HEK293T (cell line): Measurements from ENCODE around the gene LCE1E.

ENCODE experiments used
- CTCF ChIA-PET: fragments of 350-600 bp; formaldehyde crosslinking; extraction: SDS; loops from one replicate; lab custom pipeline; 2021; ENCODE audit warnings: antibody characterized with exemption, inconsistent platforms; lab: Yijun Ruan, JAX
- POLR2A ChIA-PET: fragments of 350-600 bp; formaldehyde crosslinking; extraction: SDS; loops from one replicate; lab custom pipeline; 2020; ENCODE audit warnings: antibody characterized with exemption, inconsistent platforms; lab: Yijun Ruan, JAX
- DNase-seq: peaks from one replicate; pipeline ENCODE4 v3.0.0; 2012; ENCODE audit warnings: mixed read lengths; ENCODE audit errors: extremely low spot score
- ARNT ChIP-seq: fragments of 450-650 bp; IDR thresholded peaks from 2 replicates; pipeline ENCODE4 v1.6.1; 2017; ENCODE audit warnings: mild to moderate bottlenecking
- BHLHE40 ChIP-seq: fragments of 450-650 bp; IDR thresholded peaks from 2 replicates; pipeline ENCODE4 v1.6.1; 2016; ENCODE audit warnings: mild to moderate bottlenecking, moderate library complexity, borderline replicate concordance
- CTBP1 ChIP-seq: fragments of 450-650 bp; IDR thresholded peaks from 2 replicates; pipeline ENCODE4 v1.6.1; 2016; ENCODE audit warnings: borderline replicate concordance
- ELF4 ChIP-seq: fragments of 450-650 bp; IDR thresholded peaks from 2 replicates; pipeline ENCODE4 v1.6.1; 2017; ENCODE audit warnings: antibody characterized with exemption
- FOXA1 ChIP-seq: fragments of 450-650 bp; IDR thresholded peaks from 2 replicates; pipeline ENCODE4 v1.6.1; 2016; ENCODE audit warnings: mild to moderate bottlenecking
- FOXK2 ChIP-seq: fragments of 450-650 bp; IDR thresholded peaks from 2 replicates; pipeline ENCODE4 v1.6.1; 2016; ENCODE audit warnings: mild to moderate bottlenecking
- FOXM1 ChIP-seq: fragments of 450-650 bp; IDR thresholded peaks from 2 replicates; pipeline ENCODE4 v1.6.1; 2017; ENCODE audit warnings: mild to moderate bottlenecking, borderline replicate concordance
- HDGF ChIP-seq: fragments of 450-650 bp; IDR thresholded peaks from 2 replicates; pipeline ENCODE4 v1.6.1; 2017; ENCODE audit warnings: antibody characterized with exemption, borderline replicate concordance
- L3MBTL2 ChIP-seq: fragments of 450-650 bp; conservative IDR thresholded peaks from 2 replicates; pipeline ENCODE4 v1.6.1; 2016; ENCODE audit warnings: mild to moderate bottlenecking
- LEF1 ChIP-seq: fragments of 450-650 bp; IDR thresholded peaks from 2 replicates; pipeline ENCODE4 v1.6.1; 2017; ENCODE audit warnings: mild to moderate bottlenecking, borderline replicate concordance
- NFRKB ChIP-seq: fragments of 450-650 bp; IDR thresholded peaks from 2 replicates; pipeline ENCODE4 v1.6.1; 2016; ENCODE audit warnings: mild to moderate bottlenecking, moderate library complexity
- SP1 ChIP-seq: fragments of 450-650 bp; IDR thresholded peaks from 2 replicates; pipeline ENCODE4 v1.6.1; 2017
- SUZ12 ChIP-seq: fragments of 450-650 bp; IDR thresholded peaks from 2 replicates; pipeline ENCODE4 v1.6.1; 2016; ENCODE audit warnings: mild to moderate bottlenecking
- TARDBP ChIP-seq: fragments of 450-650 bp; IDR thresholded peaks from 2 replicates; pipeline ENCODE4 v1.6.1; 2016
- ZNF384 ChIP-seq: fragments of 450-650 bp; IDR thresholded peaks from 2 replicates; pipeline ENCODE4 v1.6.1; 2016
- TF ChIP-seq, protein P1 (sequence below): fragments of 450-650 bp; IDR thresholded peaks from 2 replicates; pipeline ENCODE4 v1.6.1; 2016

LCE1E gene

DNA sequence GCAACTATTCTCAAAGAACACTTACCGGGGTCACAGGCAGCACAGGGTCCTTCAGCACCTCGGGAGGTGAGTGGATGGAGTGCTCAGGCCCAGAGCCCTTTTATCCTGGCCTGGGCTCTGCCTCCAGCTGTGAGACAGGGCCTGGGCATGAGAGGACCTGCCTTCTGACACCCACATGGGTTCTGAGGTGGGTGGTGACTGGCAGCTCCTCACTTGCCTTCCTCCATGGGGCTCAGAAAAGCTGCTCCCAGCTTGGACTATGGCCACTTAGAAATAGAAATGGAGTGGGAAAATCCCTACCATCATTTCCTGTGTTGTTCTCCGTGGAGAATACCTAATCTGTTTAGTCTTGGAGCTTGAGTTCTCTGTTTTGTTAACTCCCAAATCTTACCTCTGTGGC, 20.5 kb downstream of the LCE1E start, which contains the start of gene LCE1C:
TSS of gene LCE1C (minus strand) at position 76 of the 400 bp plus-strand sequence. CDS start 1,173 bp downstream, outside the sequence.
- TF ChIP-seq FOXM1 (no peak), FOXA1 (no peak), SUZ12 (no peak), CTBP1 (no peak), ARNT (no peak), L3MBTL2 (no peak), NFRKB (no peak), TARDBP (no peak), BHLHE40 (no peak), LEF1 (no peak), ELF4 (no peak), ZNF384 (no peak), FOXK2 (no peak), HDGF (no peak), SP1 (no peak)
- TF ChIP-seq, protein P1, sequence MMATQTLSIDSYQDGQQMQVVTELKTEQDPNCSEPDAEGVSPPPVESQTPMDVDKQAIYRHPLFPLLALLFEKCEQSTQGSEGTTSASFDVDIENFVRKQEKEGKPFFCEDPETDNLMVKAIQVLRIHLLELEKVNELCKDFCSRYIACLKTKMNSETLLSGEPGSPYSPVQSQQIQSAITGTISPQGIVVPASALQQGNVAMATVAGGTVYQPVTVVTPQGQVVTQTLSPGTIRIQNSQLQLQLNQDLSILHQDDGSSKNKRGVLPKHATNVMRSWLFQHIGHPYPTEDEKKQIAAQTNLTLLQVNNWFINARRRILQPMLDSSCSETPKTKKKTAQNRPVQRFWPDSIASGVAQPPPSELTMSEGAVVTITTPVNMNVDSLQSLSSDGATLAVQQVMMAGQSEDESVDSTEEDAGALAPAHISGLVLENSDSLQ: no peak
- ChIA-PET POLR2A (no interaction called here), CTCF (no interaction called here)
- no peak for DNase-seq

DNA sequence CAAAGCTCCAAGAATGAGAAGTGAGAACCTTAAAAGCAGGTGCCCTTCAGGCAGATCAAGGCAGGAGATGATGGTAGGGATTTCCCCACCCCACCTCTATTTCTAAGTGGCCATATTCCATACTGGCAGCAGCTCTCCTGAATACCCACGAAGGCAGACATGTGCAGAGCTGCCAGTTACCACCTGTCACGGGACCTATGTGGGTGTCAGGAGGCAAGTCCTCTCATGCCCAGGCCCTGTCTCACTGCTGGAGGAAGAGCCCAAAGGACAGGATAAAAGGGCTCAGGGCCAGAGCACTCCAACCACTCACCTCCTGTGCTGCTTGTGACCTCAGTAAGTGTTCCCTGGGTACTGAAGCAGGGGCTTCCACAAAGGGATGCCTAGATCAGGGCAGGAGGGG, 25.0 kb downstream of the LCE1E start:
- ChIA-PET CTCF (no interaction called here), POLR2A (no interaction called here)
- no peak for TF ChIP-seq LEF1
- no peak for TF ChIP-seq FOXM1
- TF ChIP-seq FOXK2: no peak
- TF ChIP-seq BHLHE40: no peak
- TF ChIP-seq ELF4: no peak
- DNase-seq: no peak

DNA sequence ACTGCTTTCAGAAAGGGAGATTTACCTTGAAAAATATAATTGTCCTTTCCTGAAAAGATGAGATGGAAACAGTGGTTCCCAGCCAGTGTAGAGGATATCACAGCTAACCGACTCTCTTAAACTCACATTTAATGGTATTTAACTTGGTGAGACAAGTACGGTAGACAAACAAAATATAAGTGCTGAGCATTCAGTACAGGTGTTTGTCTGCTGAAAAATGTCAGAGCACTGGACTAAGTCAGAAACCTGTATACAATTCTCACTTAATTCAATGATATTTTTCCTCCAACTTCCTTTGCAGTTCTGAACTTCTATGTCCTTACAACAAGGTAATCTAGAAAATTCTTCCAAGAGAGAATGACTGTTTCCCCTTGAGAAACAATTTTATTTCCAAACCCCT, 25.6 kb downstream of the LCE1E start, which contains the start of gene LCE1B:
TSS of gene LCE1B (plus strand) at position 301 of the 400 bp plus-strand sequence. CDS start 476 bp downstream, outside the sequence.
- ChIA-PET POLR2A (no interaction called here), CTCF (no interaction called here)
- no peak for TF ChIP-seq SUZ12
- TF ChIP-seq HDGF: no peak
- no peak for TF ChIP-seq FOXA1
- no peak for TF ChIP-seq FOXK2
- no peak for TF ChIP-seq L3MBTL2
- TF ChIP-seq FOXM1: no peak
- no peak for TF ChIP-seq TARDBP
- TF ChIP-seq BHLHE40: no peak
- DNase-seq: no peak

DNA sequence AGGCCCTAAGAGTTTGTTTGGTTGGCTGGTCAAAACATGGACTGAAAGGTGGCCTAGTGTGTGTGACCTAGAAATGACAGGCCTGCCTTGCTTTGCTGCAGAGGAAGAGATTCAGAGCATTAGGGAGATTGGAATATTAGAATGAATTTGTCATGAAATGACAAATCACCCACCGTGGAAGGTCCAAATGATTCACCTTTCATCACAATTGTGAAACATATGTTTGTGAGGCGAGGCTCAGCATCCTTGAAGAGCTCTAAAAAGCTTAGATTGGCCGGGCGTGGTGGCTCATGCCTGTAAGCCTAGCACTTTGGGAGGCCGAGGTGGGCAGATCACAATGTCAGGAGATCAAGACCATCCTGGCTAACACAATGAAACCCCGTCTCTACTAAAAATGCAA, 31.3 kb downstream of the LCE1E start:
- no peak for TF ChIP-seq FOXM1
- TF ChIP-seq BHLHE40: no peak
- no peak for TF ChIP-seq NFRKB
- TF ChIP-seq SP1: no peak
- no peak for TF ChIP-seq CTBP1
- TF ChIP-seq ARNT: no peak
- TF ChIP-seq, protein P1: no peak
- no peak for TF ChIP-seq FOXA1
- no peak for TF ChIP-seq ELF4
- TF ChIP-seq TARDBP: no peak
- TF ChIP-seq SUZ12: no peak
- TF ChIP-seq FOXK2: no peak
- no peak for TF ChIP-seq LEF1
- TF ChIP-seq HDGF: no peak
- TF ChIP-seq L3MBTL2: no peak
- TF ChIP-seq ZNF384: no peak
- ChIA-PET POLR2A (no interaction called here), CTCF (no interaction called here)
- DNase-seq: no peak

DNA sequence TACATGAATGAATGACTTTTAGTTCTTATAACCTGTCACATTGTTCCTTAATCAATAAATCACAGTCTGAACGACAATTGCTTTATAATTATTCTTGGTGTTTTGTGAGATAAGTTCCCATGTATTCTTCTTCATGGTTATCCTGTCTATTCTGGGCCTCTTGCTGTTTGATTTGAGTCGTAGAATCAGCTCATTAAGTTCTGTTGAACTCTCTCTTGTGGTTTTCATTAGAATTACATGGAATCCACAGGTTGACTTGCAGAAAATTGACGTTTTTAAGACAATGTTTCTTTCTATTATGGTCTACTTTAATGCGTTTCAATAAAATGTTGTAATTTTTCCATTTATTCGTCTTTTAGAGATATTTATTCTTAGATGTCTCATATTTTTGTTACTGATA, 37.2 kb downstream of the LCE1E start:
- DNase-seq: no peak
- CTCF ChIA-PET: no interaction called here
- TF ChIP-seq FOXK2: no peak
- no peak for TF ChIP-seq TARDBP
- TF ChIP-seq, protein P1: peak; percentile 29; the same call in 1 of the 2 replicates
- TF ChIP-seq SUZ12: no peak
- TF ChIP-seq ZNF384: no peak
- POLR2A ChIA-PET: no interaction called here

DNA sequence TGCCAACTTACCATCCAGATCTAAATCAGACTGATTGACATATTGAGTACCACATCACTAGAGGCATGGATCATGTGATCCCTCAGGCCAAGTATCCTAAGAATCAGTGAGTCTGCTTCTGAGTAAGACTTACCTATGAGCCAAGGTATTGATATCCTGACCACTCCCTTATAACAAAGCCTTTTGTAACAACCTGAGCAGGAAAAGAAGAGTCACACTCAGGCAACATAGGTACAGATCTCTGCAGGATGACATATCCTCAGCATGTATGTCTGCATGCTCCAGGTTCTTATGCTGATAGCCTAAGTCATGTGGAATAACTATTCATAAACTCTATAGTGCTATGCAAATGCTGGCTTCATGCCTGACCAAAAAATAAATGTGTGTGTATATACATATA, 38.9 kb downstream of the LCE1E start:
- DNase-seq: no peak
- POLR2A ChIA-PET: no interaction called here
- CTCF ChIA-PET: no interaction called here
- TF ChIP-seq, protein P1: 0 out of 2 replicates have a peak, but pooled peaks have one; percentile 13
- TF ChIP-seq L3MBTL2 (no peak), ZNF384 (no peak), FOXM1 (no peak)
